ENCODE data around the gene PIP4K2A.

Gene PIP4K2A

DNA sequence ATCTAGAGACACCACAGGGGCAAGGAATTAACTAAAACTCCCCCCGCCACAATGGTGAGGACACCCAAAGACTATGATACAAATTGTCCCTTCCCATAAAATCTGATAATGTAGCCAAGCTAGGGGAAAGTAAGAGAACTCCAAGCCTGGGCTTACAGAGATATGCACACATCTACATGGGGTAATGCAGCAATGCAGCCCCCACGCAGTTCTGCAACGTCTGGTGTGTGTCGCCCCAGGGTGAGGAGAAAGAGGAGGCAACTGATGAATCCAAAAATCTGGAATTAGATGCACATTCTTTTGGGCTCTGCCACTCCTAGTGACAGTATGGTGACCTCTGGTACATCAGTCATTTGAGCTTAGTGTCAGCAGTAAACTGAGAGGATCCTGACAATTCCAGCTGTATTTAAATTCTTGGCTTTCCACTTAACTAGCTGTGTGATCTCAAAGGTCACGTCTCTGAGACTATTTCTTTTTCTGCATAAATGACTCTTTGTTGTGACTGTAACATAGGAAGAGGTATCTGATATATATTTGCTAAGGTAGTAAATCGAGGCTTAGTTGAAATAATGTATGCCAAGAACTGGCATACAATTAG is 51.5 kb downstream of the PIP4K2A start:
- DNase-seq = peak; percentile 50

DNA sequence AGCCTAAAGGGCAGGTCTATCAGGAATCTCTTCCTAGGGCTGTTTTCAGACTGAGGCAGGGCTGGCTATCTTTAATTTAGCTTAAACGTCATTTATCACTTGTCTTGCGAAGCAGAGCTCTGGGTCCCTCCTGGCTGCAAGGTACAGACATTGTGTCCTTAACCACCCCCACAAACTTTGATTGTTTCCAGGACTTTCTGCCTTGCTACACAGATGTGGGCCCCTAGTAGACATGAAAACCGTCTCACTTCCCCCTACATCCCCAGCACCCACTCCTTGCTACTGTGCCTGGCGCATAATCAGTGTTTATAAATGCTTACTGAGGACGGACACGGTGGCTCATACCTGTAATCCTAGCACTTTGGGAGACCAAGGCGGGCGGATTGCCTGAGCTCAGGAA is 54.5 kb downstream of the PIP4K2A start:
- DNase-seq = no peak

DNA sequence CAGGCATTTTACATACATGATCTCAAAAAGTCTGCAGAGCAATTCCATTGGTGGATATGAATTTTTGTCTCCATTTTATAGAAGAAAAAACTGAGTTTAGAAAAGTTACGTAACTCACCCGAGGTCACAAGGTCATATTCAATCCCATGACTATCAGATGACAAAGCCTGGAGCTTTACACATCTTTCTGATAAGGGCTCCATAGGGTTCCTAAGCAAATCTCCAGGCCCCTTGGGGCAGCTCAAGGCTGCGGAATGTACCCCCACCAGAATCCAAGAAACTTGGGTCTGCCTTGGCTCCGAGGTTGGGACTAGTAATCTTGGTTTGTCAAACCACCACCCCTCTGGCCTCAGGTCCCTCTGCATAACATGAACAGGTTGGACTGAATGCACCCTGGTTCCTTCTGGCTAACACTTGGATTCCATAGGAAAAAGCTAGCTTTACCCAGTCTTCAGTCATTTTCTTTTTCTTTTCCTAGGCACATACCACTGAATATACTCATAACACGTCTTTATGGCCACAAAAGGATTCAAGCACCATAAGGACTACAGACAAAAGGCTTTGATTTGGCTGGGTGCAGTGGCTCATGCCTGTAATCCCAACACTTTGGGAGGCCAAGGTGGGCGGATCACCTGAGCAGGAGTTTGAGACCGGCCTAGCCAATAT is 55.5 kb downstream of the PIP4K2A start:
- no peak for DNase-seq

- DNase-seq = no peak
These were observed 56.7 kb downstream of the PIP4K2A start for GRCh38 chr10:22657566-22658225.

GRCh38 chr10:22657024-22657423 is 57.4 kb downstream of the PIP4K2A start:
- DNase-seq = no peak

DNA sequence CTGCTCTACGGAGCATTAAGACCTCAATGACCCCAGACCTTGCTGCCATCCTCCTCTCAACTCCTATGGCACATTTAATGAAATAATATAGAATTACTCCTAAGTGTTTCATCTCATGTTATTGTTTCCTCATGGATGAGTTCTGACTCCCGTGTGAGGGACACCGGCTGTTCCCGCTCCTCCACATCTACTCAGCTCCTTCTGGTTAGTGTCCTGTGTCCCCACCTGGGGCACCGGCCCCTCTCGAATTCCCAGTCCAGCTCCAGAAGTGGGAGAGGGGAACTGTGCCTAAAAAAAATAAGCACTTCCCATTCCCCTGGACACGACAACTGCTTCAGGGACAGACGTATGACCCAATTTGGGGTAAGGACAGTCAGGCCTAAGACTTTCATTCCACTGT is 58.3 kb downstream of the PIP4K2A start:
- no peak for DNase-seq

DNA sequence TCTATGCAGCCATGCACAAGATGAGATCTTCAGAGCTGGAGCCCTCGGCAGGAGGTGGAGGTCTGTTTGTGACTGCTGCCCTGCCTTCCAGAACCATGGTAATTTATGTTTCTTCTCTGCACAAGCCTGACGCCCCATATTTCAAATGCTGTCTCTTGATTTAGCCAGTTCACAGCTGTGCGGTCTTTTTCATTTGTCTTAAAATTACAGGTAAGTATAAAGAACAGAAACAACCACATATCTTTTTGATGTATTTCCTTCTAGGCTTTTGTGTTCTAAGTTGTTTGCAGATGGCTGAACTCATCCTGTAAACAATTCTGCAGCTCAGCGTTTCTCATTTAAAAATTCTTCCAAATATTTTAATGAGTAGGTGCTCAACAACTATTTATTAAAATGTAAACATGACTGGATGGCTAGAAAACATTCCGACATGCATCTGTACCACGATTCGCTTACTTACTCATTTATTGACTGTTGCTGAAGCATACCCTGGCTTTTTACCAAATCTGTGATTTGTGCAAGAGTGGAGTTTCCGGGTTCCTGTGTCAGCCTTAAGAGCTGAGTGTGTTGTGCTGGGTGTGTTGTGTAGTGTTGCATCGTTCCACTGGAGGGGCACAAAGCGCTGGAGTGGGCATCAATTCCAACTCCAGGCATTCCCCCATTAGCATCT is 58.9 kb downstream of the PIP4K2A start:
- no peak for DNase-seq

DNA sequence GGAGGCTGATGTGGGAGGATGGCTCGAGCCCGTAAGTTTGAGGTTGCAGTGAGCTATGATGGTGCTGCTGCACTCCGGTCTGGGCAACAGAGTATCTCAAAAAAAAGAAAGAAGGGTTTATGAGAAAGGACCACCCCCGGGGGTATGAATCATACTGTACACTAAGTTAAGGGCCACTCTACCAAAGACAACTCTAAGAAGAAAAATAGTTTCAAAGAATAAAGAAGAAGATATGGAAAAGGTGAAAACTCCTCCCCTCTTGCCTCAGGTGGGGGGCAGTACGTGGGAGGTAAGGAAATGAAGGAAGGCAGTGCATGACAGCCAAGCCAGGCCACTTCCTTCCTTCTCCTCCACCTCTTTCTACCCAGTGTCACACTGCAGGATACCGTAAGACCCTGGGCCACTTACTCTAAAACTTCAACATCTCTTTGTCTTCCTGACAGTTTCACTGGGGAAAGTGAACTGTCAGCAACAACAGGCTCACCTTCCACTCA is 61.3 kb downstream of the PIP4K2A start:
- no peak for DNase-seq

DNA sequence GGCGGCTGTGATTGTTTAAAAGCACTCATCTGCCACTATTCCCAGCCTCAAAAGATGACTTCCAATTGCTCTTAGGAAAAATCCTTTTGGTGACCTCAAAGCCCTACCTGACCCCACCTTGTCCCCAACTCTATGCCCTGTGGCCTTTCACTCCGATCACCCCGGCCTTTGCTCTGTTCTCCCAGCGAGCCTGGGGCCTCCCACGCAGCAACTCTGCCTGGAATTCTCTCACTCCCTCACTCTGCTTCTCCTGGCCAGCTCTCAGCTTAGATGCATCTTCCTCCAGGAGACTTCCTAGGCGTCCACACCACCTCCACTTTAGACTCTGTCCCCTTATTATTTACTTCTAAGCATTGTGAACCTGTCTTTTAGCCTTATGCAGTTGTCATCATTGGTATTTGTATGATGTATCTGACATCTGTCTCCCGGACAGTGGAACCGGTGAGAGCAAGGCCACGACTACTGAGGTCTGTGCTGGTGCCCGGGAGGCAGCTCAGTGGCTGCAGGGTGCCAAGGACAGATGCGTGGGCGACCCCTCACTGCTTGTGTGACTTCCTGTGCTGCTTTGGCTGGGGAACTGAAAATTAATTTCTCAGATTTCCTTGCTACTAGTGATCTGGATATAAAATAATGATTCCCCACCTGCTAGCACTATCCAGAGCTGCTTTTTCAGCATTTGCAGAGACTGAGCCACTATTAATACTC is 63.0 kb downstream of the PIP4K2A start:
- DNase-seq = no peak

- no peak for DNase-seq
These were observed 64.4 kb downstream of the PIP4K2A start for GRCh38 chr10:22649994-22650393.

DNA sequence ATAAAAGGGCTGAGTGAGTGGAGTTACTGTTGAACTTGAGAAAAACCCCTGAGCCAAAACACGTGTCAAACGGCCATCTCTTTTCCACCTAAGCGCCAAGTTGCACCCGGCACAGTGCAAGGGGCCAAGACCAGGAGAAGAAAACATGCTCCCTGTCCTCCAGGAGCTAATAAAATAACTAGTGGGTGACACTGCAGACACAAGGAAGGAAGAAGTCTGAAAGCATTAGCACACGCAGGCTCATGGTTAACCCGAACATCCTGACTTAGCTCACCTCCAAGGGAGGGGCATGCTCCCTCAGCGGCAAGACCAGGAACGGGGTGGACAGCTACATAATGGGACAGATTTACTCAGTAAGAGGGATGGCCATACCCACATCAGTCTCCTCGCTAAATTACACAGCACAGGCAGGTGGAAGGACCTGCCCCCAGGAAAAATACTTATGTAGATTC is 65.0 kb downstream of the PIP4K2A start:
- no peak for DNase-seq

GRCh38 chr10:22648547-22648961 is 65.8 kb downstream of the PIP4K2A start:
- DNase-seq = no peak

GRCh38 chr10:22647244-22647643 is 67.1 kb downstream of the PIP4K2A start:
- DNase-seq = no peak

DNA sequence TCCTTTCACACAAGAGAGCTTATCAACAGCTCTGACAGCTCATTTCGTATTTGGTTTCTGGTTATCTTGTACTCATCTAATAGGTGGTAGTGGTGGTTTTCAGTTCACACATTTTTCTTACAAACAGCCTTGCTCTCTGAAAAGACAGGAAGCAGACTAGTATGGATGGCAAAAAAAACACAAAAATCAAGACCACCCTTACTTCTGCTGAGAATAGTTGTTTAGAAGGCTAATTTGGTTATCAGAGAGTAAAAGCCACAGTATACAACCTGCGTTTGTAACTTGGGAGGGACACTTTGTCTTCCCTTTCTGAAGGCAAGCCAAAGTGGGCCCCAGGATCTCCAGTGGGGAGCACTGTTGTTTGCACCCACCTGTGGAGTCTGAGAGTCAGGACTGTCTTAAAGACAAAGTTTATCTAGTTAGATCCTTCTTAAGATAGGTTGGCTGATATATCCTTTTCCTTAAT is 68.0 kb downstream of the PIP4K2A start:
- no peak for DNase-seq

DNA sequence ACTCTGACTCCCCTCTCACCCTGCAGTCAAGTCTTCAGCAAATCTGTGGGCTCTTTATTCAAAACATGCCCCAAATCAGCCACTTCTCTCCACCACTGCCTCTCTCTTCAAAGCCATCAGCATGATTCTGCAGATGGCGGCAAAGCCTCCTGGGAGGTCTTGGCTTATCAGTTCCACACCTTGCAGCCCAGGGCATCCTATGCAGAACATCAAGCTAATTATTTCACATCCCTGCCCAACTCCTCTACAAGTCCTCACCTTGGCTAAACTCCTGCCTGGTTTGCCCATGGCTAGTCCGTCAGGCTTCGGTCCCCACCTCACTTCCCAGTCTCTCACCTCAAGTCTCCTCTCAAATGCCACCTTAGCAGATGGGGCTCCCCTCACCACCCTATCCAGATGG is 70.2 kb downstream of the PIP4K2A start:
- no peak for DNase-seq

GRCh38 chr10:22643775-22644174 is 70.6 kb downstream of the PIP4K2A start:
- DNase-seq = no peak

GRCh38 chr10:22643116-22643515 is 71.3 kb downstream of the PIP4K2A start:
- peak; percentile 65 for DNase-seq

DNA sequence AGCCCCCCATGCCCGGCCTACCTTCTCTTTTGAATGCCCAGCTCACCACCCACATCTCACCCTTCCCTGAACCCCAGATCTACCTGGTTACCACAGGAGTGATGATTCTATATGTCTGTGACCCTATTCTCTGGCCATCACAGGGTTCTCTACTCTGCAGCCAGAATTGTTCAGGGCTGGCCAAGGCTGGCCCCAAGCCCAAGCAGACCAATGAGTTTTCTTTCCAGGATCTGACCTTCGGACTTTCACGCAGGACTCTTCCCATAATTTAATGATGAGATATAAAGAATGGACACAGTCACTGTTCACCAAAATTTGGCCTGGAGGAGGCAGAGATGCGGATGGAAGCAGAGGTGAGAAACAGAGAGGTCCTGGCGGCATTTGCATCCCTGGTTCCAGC is 72.6 kb downstream of the PIP4K2A start:
- no peak for DNase-seq

- no peak for DNase-seq
These were observed 74.0 kb downstream of the PIP4K2A start for GRCh38 chr10:22640359-22640758.

GRCh38 chr10:22638863-22639262 is 75.5 kb downstream of the PIP4K2A start:
- no peak for DNase-seq

- DNase-seq = no peak
These were observed 76.9 kb downstream of the PIP4K2A start for GRCh38 chr10:22637491-22637890.

GRCh38 chr10:22635650-22636049 is 78.7 kb downstream of the PIP4K2A start:
- DNase-seq = no peak

Data from NCI-H146 (cell line).